GM21367 (cell line): ENCODE measurements around the gene KCNH3.
"Not testable (repeated sequence)": the region's sequence is repeated elsewhere in the genome, so short reads cannot be mapped to it uniquely, and the experiment has no call there.

Source experiments
- ATAC-seq: cut with Tn5 transposase; IDR thresholded peaks from one replicate; pipeline ENCODE4 v1.9.1; 2021; ENCODE audit not compliant: unreplicated experiment

KCNH3 gene

GRCh38 chr12:49524660-49525324, 14.0 kb upstream of the KCNH3 start:
- ATAC-seq = no peak

- ATAC-seq = no peak
Observed at GRCh38 chr12:49525942-49526341, 12.9 kb upstream of the KCNH3 start.

- no peak for ATAC-seq
Observed at GRCh38 chr12:49527361-49528130, 11.3 kb upstream of the KCNH3 start.

DNA sequence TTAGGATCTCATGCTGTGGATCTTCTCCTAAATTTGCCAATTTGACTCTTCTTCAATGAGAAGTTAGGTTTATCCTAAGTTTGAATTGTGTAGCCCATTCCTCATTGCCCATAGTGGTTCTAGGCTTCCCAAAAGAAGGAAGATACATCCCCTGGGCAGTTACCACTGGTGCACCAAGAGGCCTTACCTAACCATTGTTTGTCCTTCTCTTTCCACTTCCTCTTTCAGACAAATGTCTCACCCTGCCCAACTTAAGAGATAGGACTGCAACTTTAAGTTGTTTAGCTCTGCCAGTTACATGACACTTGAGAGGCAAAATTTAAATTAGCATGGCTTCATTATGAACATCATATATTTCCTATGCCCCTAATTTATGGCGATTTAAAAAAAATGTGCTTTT, 9.4 kb upstream of the KCNH3 start:
- ATAC-seq = no peak

DNA sequence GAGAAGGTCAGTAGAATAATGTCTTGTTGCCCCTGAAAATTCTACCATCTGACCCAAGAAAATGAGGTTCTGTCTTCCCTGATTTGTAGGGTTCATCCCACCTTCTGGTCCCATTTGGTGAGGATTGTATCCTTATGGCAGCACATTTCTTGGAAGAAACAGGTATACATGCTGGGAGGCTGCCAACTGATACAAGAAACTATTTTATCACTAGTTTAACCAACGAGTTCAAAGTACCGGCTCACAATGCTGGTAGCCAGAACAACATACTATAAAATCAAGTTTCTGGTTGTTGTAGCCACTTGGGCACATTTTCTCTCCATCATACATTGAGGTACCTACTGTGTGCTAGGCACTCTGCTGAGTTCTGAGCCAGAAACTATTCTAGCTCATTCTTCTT, 7.1 kb upstream of the KCNH3 start:
- ATAC-seq = no peak

- ATAC-seq = no peak
Observed at GRCh38 chr12:49533331-49533730, 5.5 kb upstream of the KCNH3 start.

GRCh38 chr12:49534122-49534521, 4.7 kb upstream of the KCNH3 start:
- ATAC-seq = not testable (repeated sequence)

DNA sequence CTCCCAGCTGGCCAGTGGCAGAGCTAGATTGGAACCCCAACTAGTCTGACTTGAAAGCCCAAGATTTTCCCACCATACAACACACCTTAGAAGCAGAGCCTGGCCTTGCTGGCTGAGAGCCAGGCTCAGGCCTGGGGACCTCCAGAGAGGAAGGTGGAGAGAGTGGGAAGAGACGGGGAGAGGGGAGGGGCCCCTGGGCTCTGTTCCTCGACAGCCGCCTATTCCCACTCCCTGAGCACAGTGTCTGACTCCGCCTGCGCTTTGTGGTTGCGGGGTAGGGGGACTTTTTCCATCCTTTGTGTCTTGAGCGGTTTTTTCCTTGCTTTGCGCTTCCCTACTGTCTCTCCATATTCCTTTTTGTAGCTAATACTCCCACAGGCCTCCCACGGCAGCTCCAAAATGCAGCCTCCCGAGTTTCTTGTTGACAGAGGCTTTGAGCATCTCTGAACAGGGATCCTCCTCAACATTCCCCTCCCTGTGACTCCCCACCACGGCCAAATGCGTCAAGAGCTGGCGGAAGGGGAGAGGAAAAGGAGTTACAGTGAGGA, 4.0 kb upstream of the KCNH3 start:
- no peak for ATAC-seq

DNA sequence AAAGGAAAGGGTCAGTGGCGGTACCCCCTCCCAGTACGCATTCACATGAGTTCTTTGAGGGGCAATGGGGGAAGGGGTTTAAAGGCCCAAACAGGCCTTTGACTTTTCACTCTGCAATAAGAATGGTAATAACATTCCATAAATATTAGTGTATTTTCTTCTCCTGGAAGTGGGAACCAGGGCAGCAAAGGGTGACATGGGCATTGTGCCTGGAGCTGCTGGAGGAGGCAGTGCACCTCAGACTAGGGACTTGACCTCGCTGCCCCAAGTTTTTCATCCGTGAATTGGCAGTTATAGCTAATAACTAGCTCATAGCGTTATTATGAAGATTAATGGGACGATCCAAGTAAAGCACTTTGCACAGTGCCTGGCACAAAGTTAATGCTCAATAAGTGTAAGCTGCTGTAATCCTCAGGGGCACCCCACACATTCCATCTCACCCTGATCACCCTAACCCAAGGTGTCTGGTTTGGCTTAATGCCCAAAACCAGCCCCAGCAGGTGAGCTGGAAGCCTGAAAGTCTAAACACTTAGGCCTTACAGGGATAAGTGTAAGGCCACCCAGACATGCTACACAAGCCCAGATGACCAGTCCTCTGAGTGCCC, 2.8 kb upstream of the KCNH3 start:
- ATAC-seq = no peak

DNA sequence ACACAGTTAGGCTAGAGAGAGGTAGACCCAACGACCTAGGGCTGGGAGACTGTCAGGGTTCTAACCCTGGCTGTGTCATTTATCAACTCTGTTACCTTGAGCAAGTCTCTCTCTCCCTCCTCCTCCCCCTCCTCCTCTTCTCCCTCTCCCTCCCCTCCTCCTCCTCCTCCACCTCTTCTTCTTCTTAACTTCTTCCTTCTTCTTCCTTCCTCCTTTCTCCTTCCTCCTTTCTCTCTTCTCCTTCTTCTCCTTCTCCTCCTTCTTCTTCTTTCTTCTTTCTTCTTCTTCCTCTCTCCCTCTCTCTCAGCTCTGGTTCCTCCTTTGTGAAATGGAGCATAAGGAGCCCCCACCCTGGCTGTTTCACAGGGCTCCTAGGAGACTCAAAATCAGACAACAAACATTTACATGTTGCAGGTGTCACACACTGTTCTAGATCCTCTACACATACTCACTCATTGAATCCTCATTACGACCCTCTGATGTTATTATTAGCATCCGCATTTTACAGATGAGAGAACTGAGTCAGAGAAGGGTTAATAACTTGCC, 2.2 kb upstream of the KCNH3 start:
- ATAC-seq = no peak

DNA sequence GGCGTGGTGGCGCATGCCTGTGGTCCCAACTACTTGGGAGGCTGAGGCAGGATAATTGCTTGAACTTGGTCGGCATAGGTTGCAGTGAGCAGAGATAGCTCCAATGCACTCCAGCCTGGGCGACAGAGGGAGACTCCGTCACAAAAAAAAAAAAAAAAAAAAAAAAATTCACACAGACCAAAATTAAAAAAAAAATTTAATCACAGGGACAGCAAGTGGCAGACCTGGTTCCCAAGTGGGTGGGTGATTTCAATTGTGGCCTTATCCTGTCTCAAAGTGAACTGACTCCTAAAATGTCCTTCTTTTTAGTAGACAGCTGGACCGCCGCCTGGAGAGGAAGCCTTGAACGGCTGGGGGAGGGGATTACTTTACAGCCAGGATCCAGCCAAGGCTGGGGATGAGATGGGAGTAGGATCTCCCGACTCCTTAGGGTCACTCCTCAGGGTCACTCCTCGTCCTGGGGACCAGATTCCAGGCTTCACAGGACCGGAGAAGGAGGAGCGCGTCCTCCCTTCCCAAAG, 1.5 kb upstream of the KCNH3 start:
- ATAC-seq = no peak

- ATAC-seq = no peak
Observed at GRCh38 chr12:49537752-49538509, 899 bp upstream of the KCNH3 start.

DNA sequence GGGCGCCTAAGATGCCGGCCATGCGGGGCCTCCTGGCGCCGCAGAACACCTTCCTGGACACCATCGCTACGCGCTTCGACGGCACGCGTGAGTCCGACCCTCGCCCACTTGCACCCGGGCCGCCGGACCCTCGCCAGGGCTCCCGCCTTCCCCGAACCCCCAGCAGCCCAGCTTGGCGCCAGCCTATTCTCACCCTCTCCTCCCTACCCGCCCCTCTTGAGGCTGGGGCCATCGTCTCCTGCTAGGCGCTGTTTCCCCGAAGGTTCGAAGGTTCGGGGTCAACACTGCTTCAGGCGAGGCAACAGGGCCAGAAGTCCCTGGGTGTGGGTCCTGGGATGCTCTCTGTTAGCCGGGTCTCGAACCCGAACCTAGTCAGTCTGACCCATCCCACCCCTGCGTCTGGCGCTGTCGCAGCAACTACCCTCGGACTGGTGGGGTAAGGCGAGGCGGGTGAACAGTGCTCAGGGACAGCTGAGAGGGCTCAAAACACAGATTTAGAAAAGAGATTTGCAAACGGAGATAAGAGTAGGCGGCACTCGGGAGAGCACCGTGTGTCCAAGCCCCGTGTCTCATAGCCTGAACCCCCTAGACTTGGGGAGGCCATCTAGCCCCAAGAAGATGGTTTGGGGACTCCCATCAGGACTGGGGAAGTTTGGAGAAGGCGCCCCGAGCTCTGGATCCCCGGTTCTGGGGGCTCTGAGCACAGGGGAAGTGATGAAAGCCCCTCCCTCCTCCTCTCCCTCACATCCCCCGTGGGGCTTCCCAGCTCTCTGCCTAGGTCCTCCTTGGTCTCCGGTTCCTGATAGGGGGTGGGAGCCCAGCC, 787 bp downstream of the KCNH3 start:
- no peak for ATAC-seq

GRCh38 chr12:49540229-49541139, 1.7 kb downstream of the KCNH3 start:
- no peak for ATAC-seq

DNA sequence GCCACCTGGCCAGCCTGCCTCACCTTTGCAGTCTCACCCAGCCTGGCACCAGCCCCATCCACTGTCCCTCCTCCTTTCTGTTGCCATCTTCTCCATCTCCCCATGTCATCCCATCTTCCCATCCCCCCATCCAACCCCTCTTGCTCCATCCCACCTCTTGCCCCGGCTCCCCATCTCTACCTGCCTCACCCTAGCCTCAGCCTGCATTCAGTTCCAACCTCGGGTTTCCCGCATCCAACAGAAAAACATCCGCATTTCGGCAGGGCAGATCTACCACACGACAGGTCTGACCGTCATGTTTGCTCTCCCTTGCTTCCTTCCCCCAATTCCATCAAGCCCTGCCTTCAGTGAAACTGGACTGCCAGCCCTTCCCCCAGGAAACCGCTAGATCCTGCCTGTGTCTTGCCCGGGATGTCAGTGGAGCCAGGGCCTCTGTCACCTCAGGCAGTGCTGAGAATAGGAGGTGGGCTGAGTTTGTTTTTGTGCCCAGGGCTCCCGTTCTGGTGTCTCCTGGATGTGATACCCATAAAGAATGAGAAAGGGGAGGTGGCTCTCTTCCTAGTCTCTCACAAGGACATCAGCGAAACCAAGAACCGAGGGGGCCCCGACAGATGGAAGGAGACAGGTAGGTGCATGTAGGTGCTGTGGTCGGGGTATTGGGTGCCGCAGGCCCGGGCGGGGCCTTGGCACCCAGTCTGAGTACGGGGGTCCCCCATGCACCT, 2.5 kb downstream of the KCNH3 start:
- no peak for ATAC-seq

GRCh38 chr12:49541911-49542505, 3.2 kb downstream of the KCNH3 start:
- ATAC-seq = no peak

DNA sequence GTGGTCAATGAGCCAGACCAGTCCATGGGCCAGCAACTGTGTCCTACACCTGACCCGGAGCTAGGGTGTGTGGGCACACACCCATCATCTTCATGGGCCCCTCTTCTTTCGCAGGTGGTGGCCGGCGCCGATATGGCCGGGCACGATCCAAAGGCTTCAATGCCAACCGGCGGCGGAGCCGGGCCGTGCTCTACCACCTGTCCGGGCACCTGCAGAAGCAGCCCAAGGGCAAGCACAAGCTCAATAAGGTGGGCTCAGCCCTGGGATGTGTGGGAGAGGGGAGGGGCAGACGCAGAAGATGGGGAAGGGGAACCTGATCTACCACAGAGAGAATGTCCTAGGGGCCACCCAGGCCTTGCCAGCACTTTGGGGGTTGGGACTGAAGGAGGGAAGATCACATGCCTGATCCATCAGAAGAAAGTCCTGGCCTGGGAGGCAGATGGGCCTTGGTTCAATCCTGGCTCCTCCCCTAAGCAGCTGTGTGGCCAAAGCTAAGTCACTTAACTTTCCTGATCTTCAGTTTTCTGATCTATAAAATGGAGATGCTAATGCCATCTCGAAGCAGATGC, 3.8 kb downstream of the KCNH3 start:
- no peak for ATAC-seq
